GM18508 (cell line): ENCODE results near the gene MYZAP.
A peak's percentile ranks its signal among the peaks of the same experiment; 100 is the strongest.

Experiments
- ATAC-seq: cut with Tn5 transposase; IDR thresholded peaks from one replicate; pipeline ENCODE4 v1.9.1; 2021; ENCODE audit warnings: moderate number of reproducible peaks; ENCODE audit not compliant: insufficient read depth, unreplicated experiment

MYZAP gene

GRCh38 chr15:57561041-57561711 is 30.5 kb upstream of the MYZAP start:
- ATAC-seq = peak; percentile 45

GRCh38 chr15:57562196-57562769 is 29.4 kb upstream of the MYZAP start:
- ATAC-seq = no peak

- no peak for ATAC-seq
Observed at GRCh38 chr15:57563416-57563815, 28.3 kb upstream of the MYZAP start.

GRCh38 chr15:57565311-57565710 is 26.4 kb upstream of the MYZAP start:
- no peak for ATAC-seq

GRCh38 chr15:57566834-57567233 is 24.9 kb upstream of the MYZAP start:
- no peak for ATAC-seq

- ATAC-seq = no peak
Observed at GRCh38 chr15:57567891-57568290, 23.8 kb upstream of the MYZAP start.

- ATAC-seq = no peak
Observed at GRCh38 chr15:57568299-57568698, 23.4 kb upstream of the MYZAP start.

- ATAC-seq = no peak
Observed at GRCh38 chr15:57570340-57570739, 21.4 kb upstream of the MYZAP start.

GRCh38 chr15:57570994-57571393 is 20.7 kb upstream of the MYZAP start:
- ATAC-seq = no peak

GRCh38 chr15:57571725-57572124 is 20.0 kb upstream of the MYZAP start:
- no peak for ATAC-seq

GRCh38 chr15:57572468-57572867 is 19.2 kb upstream of the MYZAP start:
- no peak for ATAC-seq

- no peak for ATAC-seq
Observed at GRCh38 chr15:57573151-57573550, 18.6 kb upstream of the MYZAP start.

GRCh38 chr15:57575363-57575762 is 16.3 kb upstream of the MYZAP start:
- no peak for ATAC-seq

GRCh38 chr15:57578288-57578900 is 13.3 kb upstream of the MYZAP start:
- ATAC-seq = no peak

GRCh38 chr15:57580428-57580827 is 11.3 kb upstream of the MYZAP start:
- no peak for ATAC-seq

GRCh38 chr15:57580866-57581265 is 10.8 kb upstream of the MYZAP start:
- ATAC-seq = no peak

- no peak for ATAC-seq
Observed at GRCh38 chr15:57582090-57582489, 9.6 kb upstream of the MYZAP start.

GRCh38 chr15:57583282-57583681 is 8.4 kb upstream of the MYZAP start:
- no peak for ATAC-seq

- ATAC-seq = no peak
Observed at GRCh38 chr15:57583720-57584119, 8.0 kb upstream of the MYZAP start.

- ATAC-seq = no peak
Observed at GRCh38 chr15:57586661-57587424, 4.9 kb upstream of the MYZAP start.

- no peak for ATAC-seq
Observed at GRCh38 chr15:57589281-57589680, 2.4 kb upstream of the MYZAP start.
